ENCODE measurements around the gene PHF5A.
"Not testable (repeated sequence)": the region's sequence is repeated elsewhere in the genome, so short reads cannot be mapped to it uniquely, and the experiment has no call there.

DNA sequence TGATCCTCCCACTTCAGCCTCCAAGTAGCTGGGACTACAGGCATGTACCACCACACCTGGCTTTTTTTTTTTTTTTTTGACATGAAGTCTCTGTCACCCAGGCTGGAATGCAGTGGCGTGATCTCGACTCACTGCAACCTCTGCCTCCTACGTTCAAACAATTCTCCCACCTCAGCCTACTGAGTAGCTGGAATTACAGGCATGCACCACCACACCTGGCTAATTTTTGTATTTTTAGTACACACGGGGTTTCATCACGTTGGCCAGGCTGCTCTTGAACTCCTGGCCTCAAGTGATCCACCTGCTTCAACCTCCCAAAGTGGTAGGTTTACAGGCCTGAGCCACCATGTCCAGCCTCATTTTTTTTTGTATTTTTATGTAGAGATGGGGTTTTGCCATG lies 28.0 kb downstream of the PHF5A start:
- TF ChIP-seq, protein P1, sequence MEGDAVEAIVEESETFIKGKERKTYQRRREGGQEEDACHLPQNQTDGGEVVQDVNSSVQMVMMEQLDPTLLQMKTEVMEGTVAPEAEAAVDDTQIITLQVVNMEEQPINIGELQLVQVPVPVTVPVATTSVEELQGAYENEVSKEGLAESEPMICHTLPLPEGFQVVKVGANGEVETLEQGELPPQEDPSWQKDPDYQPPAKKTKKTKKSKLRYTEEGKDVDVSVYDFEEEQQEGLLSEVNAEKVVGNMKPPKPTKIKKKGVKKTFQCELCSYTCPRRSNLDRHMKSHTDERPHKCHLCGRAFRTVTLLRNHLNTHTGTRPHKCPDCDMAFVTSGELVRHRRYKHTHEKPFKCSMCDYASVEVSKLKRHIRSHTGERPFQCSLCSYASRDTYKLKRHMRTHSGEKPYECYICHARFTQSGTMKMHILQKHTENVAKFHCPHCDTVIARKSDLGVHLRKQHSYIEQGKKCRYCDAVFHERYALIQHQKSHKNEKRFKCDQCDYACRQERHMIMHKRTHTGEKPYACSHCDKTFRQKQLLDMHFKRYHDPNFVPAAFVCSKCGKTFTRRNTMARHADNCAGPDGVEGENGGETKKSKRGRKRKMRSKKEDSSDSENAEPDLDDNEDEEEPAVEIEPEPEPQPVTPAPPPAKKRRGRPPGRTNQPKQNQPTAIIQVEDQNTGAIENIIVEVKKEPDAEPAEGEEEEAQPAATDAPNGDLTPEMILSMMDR (IDR thresholded peaks at IDR 0.05) = not testable (repeated sequence)
- not testable (repeated sequence) for TF ChIP-seq POLR2A (IDR thresholded peaks at IDR 0.05)
